Astrocyte of the cerebellum (primary cell): ENCODE measurements around the gene CYP26C1.
A peak's percentile ranks its signal among the peaks of the same experiment; 100 is the strongest.

Source experiments
- DNase-seq: peaks from one replicate; pipeline ENCODE4 v3.0.0-alpha.2; 2011; ENCODE audit warnings: low read depth
- H3K4me3 ChIP-seq: 2 replicates; pipeline ENCODE4 v1.5.1; 2011; ENCODE audit warnings: mild to moderate bottlenecking, low read depth, low read length, moderate library complexity
- CTCF ChIP-seq: IDR thresholded peaks from 2 replicates; pipeline ENCODE4 v1.5.1; 2012; ENCODE audit warnings: low read length, low read depth, moderate library complexity, mild to moderate bottlenecking; ENCODE audit errors: missing control alignments
- in situ Hi-C: cut with HindIII; loops from 2 replicates; pipeline ENCODE4 v1.10.0; 2017; ENCODE audit warnings: low sequenced_read_pairs

The CYP26C1 gene

GRCh38 chr10:93067443-93068365, 7.1 kb downstream of the CYP26C1 start:
- in situ Hi-C loops = loop anchor here (5.0 kb wide), 1 partner anchor 220 kb away; no protein-coding TSS in a partner anchor
- no peak for DNase-seq
- no peak for TF ChIP-seq CTCF
- no peak overlapping the region for H3K4me3 ChIP-seq

DNA sequence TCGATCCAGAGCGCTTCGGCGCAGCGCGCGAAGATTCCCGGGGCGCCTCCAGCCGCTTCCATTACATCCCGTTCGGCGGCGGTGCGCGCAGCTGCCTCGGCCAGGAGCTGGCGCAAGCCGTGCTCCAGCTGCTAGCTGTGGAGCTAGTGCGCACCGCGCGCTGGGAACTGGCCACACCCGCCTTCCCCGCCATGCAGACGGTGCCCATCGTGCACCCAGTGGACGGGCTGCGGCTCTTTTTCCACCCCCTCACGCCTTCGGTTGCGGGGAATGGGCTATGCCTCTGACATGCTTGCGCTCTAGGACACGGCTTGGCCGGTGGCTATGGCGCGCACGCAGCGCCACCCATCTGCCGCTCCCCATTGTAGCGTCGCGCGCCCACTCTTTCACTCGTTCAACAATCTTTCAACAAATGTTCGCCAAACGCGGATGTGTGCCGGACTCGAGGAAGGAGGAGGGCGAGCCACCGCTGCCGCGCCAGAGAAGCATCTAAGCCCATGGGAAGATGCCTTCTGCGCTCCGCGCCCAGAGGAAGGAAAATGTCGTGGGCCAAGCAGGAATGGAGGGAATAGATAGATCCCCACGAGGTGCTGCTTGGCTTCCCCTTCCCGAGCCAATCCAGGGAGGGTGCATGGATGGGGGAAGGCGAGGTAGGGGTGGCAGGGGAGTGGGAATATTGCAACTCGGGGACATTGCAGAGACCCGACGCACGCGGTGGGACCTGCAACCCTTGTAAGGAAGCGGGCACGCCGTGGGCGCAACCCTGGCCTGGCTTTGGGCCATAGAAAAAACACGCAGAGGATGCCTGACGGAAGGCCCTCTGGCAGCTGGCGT, 8.0 kb downstream of the CYP26C1 start:
- in situ Hi-C loops = loop anchor here (5.0 kb wide), 1 partner anchor 219 kb away; no protein-coding TSS in a partner anchor
- no peak for DNase-seq

GRCh38 chr10:93069245-93069561, 8.6 kb downstream of the CYP26C1 start:
- in situ Hi-C loops = loop anchor here (5.0 kb wide), 1 partner anchor 218 kb away; no protein-coding TSS in a partner anchor
- DNase-seq = no peak
- H3K4me3 ChIP-seq = no peak overlapping the region
- no peak for TF ChIP-seq CTCF

More for the DNA sequence above, 8.0 kb downstream of the CYP26C1 start:
- no peak overlapping the region for H3K4me3 ChIP-seq
- TF ChIP-seq CTCF = no peak

GRCh38 chr10:93070378-93071176, 10.0 kb downstream of the CYP26C1 start:
- TF ChIP-seq CTCF = no peak
- in situ Hi-C loops = no loop called here
- no peak for DNase-seq
- H3K4me3 ChIP-seq = no peak overlapping the region

GRCh38 chr10:93071177-93071472, 10.5 kb downstream of the CYP26C1 start:
- DNase-seq = no peak
- in situ Hi-C loops = no loop called here
- H3K4me3 ChIP-seq = no peak overlapping the region
- TF ChIP-seq CTCF = no peak

- peak; percentile 2 for TF ChIP-seq CTCF
- no peak for DNase-seq
- peak overlapping the region; percentile 17 for H3K4me3 ChIP-seq
- in situ Hi-C loops = no loop called here
These were observed 11.2 kb downstream of the CYP26C1 start for GRCh38 chr10:93071674-93072224.
